ENCODE results near the gene INIP. TPM values are rescaled to one million over a fixed set of nuclear protein-coding genes. Genes with fewer than 3 reads are reported as not detected.

The INIP gene
- total and polyA plus RNA-seq, 9 of the 15 experiments (the other 6 are each of a cell fraction or from before 2014, with no cell fraction given): 11.9 to 87.9 (median 37.3) TPM

- Histone ChIP-seq H3K4me2 (ENCODE audit: insufficient read depth, low read length) (no peak overlapping the region), H3K9ac (ENCODE audit: insufficient read depth in 1 of 2, low read depth in 2 of 2, low read length in 2 of 2) (no peak overlapping the region), H2AFZ (ENCODE audit: low read depth, low read length) (no peak overlapping the region), H4K20me1 (replicated peaks; ENCODE audit: control insufficient read depth, insufficient read depth, low read length) (no peaks in the 10 kb centered on the region), H3K9me3 (replicated peaks; ENCODE audit: control insufficient read depth, insufficient read depth, low read depth, low read length) (peaks cover 4% of the 10 kb centered on the region; the same call in 1 of the 2 replicates), H3K4me3 (no peak overlapping the region), H3K36me3 (ENCODE audit: control insufficient read depth, insufficient read depth, low read length) (no peaks in the 10 kb centered on the region), H3K27me3 (ENCODE audit: control insufficient read depth in 2 of 2, insufficient read depth in 2 of 2, low read length in 2 of 2) (no peaks in the 10 kb centered on the region; a peak in 1 of 5 replicates), H3K79me2 (ENCODE audit: control insufficient read depth, insufficient read depth, low read length) (no peaks in the 10 kb centered on the region), H3K27ac (ENCODE audit: extremely low read depth, low read depth, low read length) (no peak overlapping the region), H3K4me1 (replicated peaks in 1 of 2; ENCODE audit: control insufficient read depth in 2 of 2, insufficient read depth in 2 of 2, low read length in 2 of 2) (no peaks in the 10 kb centered on the region; a peak in 1 of 5 replicates), H3K9me1 (ENCODE audit: control insufficient read depth, insufficient read depth, low read length) (no peaks in the 10 kb centered on the region)
- in situ Hi-C loops (cut with MboI) (no loop called here), intact Hi-C loops (cut with micrococcal nuclease) (loop anchor here (10.0 kb wide), 1 partner anchor 228 kb away; no protein-coding TSS in a partner anchor)
- no peak for ATAC-seq
- no TSS peak for BruUV-seq (replicated peaks)
- no peak for FAIRE-seq
- POLR2A ChIA-PET: no interaction called here
- DNase-seq (ENCODE audit: extremely low read depth in 1 of 4, low spot score in 3 of 4): no peak
- CTCF ChIA-PET (ENCODE audit: low intra/inter-chr PET ratio): no interaction called here
- TF ChIP-seq ZNF146 (CRISPR knock-in tag; IDR thresholded peaks at IDR 0.05; ENCODE audit: unreplicated experiment): peak; percentile 94
- TF ChIP-seq ADNP (tag; IDR thresholded peaks at IDR 0.05): peak; percentile 47; the same call in 1 of the 2 replicates
- TF ChIP-seq BCOR (IDR thresholded peaks at IDR 0.05): peak; percentile 73
- TF ChIP-seq MEF2D (tag; conservative IDR thresholded peaks at IDR 0.05; ENCODE audit: low read depth): no peak
- TF ChIP-seq ZBTB9 (CRISPR knock-in tag; IDR thresholded peaks at IDR 0.05): no peak
- TF ChIP-seq ZNF584 (CRISPR knock-in tag; IDR thresholded peaks at IDR 0.05; ENCODE audit: low read depth): no peak
- TF ChIP-seq VEZF1 (CRISPR knock-in tag; IDR thresholded peaks at IDR 0.05): no peak
- TF ChIP-seq KAT2B (IDR thresholded peaks at IDR 0.05; ENCODE audit: low read depth, low read length): no peak
- TF ChIP-seq MCM3 (IDR thresholded peaks at IDR 0.05): no peak
- no peak for TF ChIP-seq DLX4 (CRISPR knock-in tag; IDR thresholded peaks at IDR 0.05)
- TF ChIP-seq ZBTB49 (CRISPR knock-in tag; IDR thresholded peaks at IDR 0.05; ENCODE audit: borderline replicate concordance): no peak
- TF ChIP-seq ARID1B (IDR thresholded peaks at IDR 0.05): no peak
- no peak for TF ChIP-seq ZNF354B (CRISPR knock-in tag; IDR thresholded peaks at IDR 0.05)
- peak; percentile 67 for TF ChIP-seq RBM25 (IDR thresholded peaks at IDR 0.05; ENCODE audit: low read depth, low read length, severe bottlenecking)
- TF ChIP-seq TCF15 (CRISPR knock-in tag; IDR thresholded peaks at IDR 0.05): no peak
- TF ChIP-seq KDM1A (IDR thresholded peaks at IDR 0.05): 0 out of 4 replicates have a peak, but pooled peaks have one; percentile 31 to 40
- TF ChIP-seq ZNF696 (CRISPR knock-in tag; conservative IDR thresholded peaks at IDR 0.05): no peak
These were observed 40.9 kb downstream of the INIP start for GRCh38 chr9:112677040-112677439.
